ENCODE results near the gene NRDC. TPM values are rescaled to one million over a fixed set of nuclear protein-coding genes. Genes with fewer than 3 reads are reported as not detected.

Gene NRDC
- total RNA-seq, 1 donor from 2014 or later = 122 TPM

- H3K36me3 Mint-ChIP-seq (ENCODE audit: low read depth) = peaks cover 2% of the 10 kb centered on the region
- no peak overlapping the region for H3K4me3 Mint-ChIP-seq (ENCODE audit: unreplicated experiment)
- TF ChIP-seq, protein P1, sequence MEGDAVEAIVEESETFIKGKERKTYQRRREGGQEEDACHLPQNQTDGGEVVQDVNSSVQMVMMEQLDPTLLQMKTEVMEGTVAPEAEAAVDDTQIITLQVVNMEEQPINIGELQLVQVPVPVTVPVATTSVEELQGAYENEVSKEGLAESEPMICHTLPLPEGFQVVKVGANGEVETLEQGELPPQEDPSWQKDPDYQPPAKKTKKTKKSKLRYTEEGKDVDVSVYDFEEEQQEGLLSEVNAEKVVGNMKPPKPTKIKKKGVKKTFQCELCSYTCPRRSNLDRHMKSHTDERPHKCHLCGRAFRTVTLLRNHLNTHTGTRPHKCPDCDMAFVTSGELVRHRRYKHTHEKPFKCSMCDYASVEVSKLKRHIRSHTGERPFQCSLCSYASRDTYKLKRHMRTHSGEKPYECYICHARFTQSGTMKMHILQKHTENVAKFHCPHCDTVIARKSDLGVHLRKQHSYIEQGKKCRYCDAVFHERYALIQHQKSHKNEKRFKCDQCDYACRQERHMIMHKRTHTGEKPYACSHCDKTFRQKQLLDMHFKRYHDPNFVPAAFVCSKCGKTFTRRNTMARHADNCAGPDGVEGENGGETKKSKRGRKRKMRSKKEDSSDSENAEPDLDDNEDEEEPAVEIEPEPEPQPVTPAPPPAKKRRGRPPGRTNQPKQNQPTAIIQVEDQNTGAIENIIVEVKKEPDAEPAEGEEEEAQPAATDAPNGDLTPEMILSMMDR (IDR thresholded peaks at IDR 0.05) = no peak
- H3K27ac Mint-ChIP-seq (ENCODE audit: unreplicated experiment) = no peak overlapping the region
- H3K9me3 Mint-ChIP-seq (ENCODE audit: low read depth) = no peaks in the 10 kb centered on the region
- peaks cover 11% of the 10 kb centered on the region for H3K4me1 Mint-ChIP-seq (ENCODE audit: low read depth)
- H3K27me3 Mint-ChIP-seq (ENCODE audit: low read depth) = no peaks in the 10 kb centered on the region
- no peak for DNase-seq (ENCODE audit: low spot score)
These were observed 25.2 kb downstream of the NRDC start for GRCh38 chr1:51853360-51853759.

DNA sequence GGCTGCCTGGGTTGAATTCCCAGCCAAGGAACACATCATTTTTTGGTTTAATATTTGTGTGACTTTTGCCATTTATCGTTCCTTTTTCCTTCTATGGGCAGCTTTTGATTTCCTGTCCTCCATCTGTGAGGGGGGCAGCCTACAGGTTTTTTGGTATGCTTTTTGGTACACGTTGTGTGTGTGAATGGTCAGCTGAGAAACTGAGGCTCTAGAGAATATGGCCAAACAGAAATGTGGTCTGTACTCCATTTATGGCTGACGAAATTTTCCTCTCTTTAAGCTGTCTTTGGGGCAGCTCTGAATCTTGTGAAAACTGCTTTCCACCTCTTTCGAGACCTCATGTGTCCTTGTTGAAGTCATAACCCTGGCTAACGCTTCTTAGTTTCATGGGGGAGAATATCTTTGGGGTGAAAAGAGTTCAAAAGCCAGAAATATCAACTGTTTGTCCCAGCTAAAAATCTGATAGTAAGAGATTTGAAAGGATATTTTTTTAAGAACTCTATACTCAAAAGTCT is 26.6 kb downstream of the NRDC start:
- Mint-ChIP-seq H3K4me3 (ENCODE audit: unreplicated experiment) (no peak overlapping the region), H3K27me3 (ENCODE audit: low read depth) (no peaks in the 10 kb centered on the region), H3K9me3 (ENCODE audit: low read depth) (no peaks in the 10 kb centered on the region), H3K27ac (ENCODE audit: unreplicated experiment) (no peak overlapping the region), H3K36me3 (ENCODE audit: low read depth) (peaks cover 3% of the 10 kb centered on the region), H3K4me1 (ENCODE audit: low read depth) (peaks cover 11% of the 10 kb centered on the region)
- TF ChIP-seq, protein P1 (IDR thresholded peaks at IDR 0.05) = no peak
- no peak for DNase-seq (ENCODE audit: low spot score)

DNA sequence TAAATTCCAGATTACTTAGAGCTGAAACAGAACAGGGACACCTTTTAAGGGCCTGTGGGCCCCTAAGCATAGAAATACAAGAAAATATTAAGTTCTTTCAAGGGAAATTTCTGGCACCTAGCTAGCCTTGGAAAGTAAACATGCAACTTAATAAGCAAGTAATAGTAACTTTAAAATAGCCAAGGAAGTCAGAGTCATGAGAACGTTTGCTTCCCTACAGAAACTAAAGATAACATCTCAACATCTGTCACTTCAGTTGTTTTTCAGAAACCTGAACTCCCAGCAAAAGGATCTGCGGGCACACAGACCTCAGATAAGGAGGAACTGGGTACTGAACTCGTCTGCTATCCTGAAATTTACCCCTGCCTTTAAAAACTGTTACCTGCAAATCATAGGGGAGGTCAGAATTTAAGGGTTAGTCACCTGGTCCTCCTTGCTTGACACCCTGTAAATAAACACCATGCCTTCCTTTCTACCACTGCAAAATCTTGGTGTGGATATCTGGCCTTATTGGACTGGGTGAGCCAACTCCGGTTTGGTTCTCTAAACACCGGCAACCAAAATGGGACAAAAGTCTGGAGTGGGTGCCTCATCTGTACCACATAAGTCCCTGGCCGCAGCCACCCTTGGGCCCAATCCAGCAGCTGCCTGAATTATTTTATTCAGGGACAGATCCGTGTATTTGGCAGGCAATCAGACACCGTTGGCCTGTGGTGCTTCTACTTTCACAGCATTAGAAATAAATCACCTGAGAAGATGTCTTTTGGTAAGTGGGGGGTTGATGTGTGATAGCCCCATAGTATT is 27.9 kb downstream of the NRDC start:
- H3K4me3 Mint-ChIP-seq (ENCODE audit: unreplicated experiment) = no peak overlapping the region
- H3K27ac Mint-ChIP-seq (ENCODE audit: unreplicated experiment) = peak overlapping the region; percentile 17
- H3K9me3 Mint-ChIP-seq (ENCODE audit: low read depth) = no peaks in the 10 kb centered on the region
- DNase-seq (ENCODE audit: low spot score) = no peak
- TF ChIP-seq, protein P1 (IDR thresholded peaks at IDR 0.05) = no peak
- H3K36me3 Mint-ChIP-seq (ENCODE audit: low read depth) = peaks cover 3% of the 10 kb centered on the region
- peaks cover 11% of the 10 kb centered on the region for H3K4me1 Mint-ChIP-seq (ENCODE audit: low read depth)
- H3K27me3 Mint-ChIP-seq (ENCODE audit: low read depth) = no peaks in the 10 kb centered on the region

DNA sequence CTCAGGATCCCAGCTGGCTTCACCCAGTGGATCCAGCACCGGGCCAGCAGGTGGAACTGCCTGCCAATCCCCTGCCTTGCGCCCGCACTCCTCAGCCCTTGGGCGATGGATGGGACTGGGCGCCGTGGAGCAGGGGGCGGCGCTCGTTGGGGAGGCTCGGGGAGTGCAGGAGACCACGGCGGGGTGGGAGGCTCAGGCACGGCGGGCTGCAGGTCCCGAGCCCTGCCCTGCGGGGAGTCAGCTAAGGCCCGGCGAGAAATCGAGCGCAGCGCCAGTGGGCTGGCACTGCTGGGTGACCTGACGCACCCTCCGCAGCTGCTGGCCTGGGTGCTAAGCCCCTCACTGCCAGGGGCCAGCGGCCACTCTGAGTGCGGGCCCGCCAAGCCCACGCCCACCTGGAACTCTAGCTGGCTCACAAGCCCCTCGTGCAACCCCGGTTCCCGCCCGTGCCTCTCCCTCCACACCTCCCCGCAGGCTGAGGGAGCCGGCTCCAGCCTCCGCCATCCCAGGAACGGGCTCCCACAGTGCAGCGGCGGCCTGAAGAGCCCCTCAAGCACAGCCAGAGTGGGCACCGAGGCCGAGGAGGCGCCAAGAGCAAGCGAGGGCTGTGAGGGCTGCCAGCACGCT is 31.1 kb downstream of the NRDC start:
- no peaks in the 10 kb centered on the region for H3K9me3 Mint-ChIP-seq (ENCODE audit: low read depth)
- no peak for DNase-seq (ENCODE audit: low spot score)
- peaks cover 5% of the 10 kb centered on the region for H3K36me3 Mint-ChIP-seq (ENCODE audit: low read depth)
- H3K27me3 Mint-ChIP-seq (ENCODE audit: low read depth) = no peaks in the 10 kb centered on the region
- TF ChIP-seq, protein P1 (IDR thresholded peaks at IDR 0.05) = no peak
- no peak overlapping the region for H3K27ac Mint-ChIP-seq (ENCODE audit: unreplicated experiment)
- H3K4me3 Mint-ChIP-seq (ENCODE audit: unreplicated experiment) = no peak overlapping the region
- peaks cover 16% of the 10 kb centered on the region for H3K4me1 Mint-ChIP-seq (ENCODE audit: low read depth)

DNA sequence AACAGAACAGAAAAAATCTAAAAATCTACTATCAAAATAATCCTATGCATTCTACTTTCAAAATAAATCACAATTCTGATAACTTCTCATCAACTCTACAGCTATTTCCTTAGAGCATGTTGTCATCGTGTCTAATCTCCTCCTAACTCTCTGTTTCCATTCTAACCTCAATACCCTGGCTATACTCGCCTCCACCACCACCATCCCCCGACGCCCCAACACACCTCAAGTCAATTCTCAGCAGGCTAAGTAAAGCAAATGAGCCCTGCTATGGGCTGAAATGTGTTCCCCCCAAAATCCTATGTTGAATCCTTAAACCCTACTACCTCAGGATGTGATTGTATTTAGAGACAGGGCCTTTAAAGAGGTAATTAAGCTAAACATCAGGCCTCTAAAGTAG is 34.6 kb downstream of the NRDC start:
- no peak for DNase-seq (ENCODE audit: low spot score)
- Mint-ChIP-seq H3K36me3 (ENCODE audit: low read depth) (peaks cover 9% of the 10 kb centered on the region), H3K27ac (ENCODE audit: unreplicated experiment) (no peak overlapping the region), H3K9me3 (ENCODE audit: low read depth) (no peaks in the 10 kb centered on the region), H3K27me3 (ENCODE audit: low read depth) (no peaks in the 10 kb centered on the region), H3K4me1 (ENCODE audit: low read depth) (peaks cover 15% of the 10 kb centered on the region), H3K4me3 (ENCODE audit: unreplicated experiment) (no peak overlapping the region)
- TF ChIP-seq, protein P1 (IDR thresholded peaks at IDR 0.05) = no peak

All from chondrocyte (in vitro differentiated cells).